Stimulated activated CD4-positive, alpha-beta T cell treated with anti-CD3 and anti-CD28 coated beads, Interleukin-1b, Interleukin-23, amount 100 ng/mL, for 48 hours (primary cell): Measurements from ENCODE around the gene FLNA.
A peak's percentile ranks its signal among the peaks of the same experiment; 100 is the strongest.
"Not testable (repeated sequence)": the region's sequence is repeated elsewhere in the genome, so short reads cannot be mapped to it uniquely, and the experiment has no call there.

Source experiments
- DNase-seq: peaks from one replicate; pipeline ENCODE4 v3.0.0-alpha.2; 2020

The FLNA gene

DNA sequence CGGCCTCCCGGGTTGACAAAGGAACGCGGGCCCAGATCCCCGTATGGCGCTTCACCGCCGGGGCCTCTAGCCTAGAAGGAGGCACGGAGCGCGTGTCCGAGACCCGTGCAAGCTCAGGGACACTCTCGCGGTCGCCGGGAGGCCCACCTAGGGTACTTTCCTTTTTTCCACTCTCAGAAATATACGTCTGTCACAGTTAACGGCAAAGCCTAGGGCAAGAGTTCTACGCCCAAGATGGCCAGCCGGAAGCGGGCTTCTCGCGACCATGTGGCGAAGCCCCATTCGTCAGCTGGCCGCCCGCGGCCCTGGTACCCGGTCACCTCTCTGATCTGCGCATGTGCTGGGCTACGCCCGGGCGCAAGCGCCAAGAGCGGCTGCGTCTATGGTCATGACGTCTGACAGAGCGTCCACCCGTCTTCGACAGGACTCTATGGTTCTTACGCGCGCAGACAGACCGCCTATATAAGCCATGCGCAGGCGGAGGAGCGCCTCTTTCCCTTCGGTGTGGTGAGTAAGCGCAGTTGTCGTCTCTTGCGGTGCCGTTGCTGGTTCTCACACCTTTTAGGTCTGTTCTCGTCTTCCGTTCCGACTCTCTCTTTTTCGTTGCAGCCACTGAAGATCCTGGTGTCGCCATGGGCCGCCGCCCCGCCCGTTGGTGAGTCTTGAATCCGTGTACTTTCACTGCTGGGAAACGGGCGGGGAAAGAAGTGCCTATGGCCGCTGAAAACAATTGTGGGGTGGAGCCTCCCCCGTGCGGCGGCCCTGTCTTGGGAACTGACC lies 23.6 kb upstream of the FLNA start, which contains the start of gene RPL10:
Gene RPL10 (plus strand): TSS at position 490 of the 780 bp plus-strand sequence. CDS start 143 bp downstream, at position 633.
- DNase-seq: peak; percentile 94

DNA sequence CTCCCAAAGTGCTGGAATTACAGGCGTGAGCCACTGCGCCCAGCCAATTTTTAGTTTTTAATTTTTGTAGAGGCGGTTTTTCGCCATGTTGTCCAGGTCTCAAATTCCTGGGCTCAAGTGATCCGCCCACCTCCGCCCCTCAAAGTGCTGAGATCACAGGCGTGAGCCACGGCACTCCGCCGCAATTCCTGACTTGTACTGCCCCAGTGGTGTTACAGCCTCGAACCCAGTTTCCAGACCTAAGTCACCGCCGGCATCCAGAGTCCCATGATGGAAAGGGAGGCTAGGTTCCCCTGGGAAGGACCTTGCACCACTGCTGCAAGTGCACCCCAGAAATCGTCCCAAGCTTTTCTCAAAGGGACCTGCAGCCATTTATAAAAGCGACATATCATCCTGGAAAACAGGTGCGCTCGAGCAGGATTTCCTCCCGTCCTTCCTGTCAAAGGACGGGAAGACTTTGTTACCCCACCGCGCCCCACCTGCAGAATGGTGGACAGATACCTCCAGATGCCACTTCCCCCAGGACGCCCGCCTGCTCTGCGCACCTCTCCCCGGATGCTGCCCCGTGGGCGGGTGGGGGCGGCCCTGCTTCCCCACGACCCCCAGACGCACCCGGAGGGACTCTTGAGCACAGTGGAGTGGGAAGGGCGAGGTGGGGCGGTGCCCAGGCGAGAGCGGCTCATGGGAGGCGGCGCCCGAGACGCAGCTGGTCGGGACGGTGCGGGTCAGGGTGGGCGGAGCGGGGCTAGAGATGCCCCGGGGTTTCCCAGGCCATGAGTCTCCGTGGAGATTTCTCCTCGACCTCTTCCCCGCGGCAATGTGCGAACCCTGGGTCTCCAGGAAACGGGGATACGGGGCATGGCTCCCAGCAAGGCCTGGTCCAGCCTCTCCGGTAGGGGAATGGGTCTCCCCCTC lies 22.8 kb upstream of the FLNA start:
- DNase-seq: peak; percentile 59

DNA sequence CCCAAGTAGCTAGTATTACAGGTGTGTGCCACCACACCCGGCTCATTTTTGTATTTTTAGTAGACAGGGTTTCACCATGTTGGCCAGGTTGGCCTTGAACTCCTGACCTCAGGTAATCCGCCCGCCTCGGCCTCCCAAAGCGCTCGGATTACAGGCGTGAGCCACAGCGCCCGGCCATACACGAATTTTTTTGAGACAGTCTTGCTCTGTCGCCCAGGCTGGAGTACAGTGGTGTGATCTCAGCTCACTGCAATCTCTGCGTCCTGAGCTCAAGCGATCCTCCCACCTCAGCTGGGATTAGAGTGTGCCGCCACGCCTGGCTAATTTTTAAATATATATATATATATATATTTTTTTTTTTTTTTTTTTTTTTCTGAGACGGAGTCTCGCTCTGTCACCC lies 21.9 kb upstream of the FLNA start:
- DNase-seq: not testable (repeated sequence)

DNA sequence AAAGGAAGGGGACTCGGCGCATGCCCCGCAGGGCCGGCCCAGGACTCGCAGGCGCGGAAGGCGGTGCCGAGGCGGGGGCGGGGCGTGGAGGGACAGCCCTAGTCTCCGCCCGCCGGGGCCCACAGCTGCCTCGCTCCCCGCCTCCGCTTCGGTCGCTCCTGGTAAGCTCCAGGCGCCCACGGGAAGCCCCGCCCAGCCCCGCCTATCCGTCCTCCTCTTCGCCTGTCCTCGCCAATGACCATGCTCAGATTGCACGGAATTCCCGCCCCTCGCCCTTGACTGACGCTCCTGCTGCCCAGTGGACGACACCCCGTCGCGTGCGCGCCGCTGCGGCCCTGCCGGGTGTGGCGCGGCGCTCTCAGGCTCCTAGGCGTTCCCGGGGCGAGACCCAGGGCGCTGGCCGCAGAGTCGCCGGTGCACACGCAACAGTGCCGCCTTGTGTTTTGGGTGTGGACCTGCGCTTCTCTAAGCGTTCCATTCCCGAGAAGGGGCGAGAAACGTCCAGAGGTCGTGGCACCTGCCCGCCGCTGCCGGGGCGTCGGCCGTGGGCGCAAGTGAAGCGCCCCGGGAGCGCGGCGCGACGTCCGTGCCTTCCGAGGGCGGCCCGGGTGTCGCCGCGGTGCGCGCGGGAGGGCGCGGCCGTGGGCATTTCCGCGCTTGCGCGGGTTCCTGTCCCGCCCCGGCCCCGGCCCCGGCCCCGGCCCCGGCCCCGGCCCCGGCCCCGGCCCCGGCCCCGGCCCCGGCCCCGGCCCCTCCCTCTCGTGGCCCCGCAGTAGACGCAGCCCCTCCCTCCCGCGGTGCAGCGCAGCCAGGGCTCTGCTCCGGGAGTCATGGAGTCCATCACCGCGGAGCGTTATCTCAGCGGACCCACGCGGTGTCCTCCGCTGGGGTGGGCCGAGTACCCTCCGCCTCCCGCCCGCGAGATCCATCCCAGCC lies 15.6 kb upstream of the FLNA start:
- DNase-seq: not testable (repeated sequence)

DNA sequence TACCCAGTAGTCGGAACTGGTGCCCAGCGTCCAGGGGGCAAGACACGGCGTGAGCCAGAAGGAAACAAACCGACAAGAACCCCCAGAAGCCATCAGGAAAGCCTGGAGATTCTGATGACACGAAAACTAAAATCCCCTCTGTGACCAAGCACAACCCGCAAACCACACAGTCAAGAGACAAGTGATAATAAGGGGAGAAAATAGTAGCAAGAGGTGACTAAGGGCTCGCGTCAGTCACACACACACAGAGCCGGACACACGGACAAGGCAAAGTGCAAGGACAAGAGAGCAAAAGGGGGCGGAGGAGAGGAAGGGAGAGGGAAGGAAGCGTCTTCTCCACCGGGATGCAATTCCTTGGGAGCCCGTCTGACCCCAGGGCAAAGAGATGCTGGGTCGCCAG lies 14.2 kb upstream of the FLNA start:
- DNase-seq: not testable (repeated sequence)

DNA sequence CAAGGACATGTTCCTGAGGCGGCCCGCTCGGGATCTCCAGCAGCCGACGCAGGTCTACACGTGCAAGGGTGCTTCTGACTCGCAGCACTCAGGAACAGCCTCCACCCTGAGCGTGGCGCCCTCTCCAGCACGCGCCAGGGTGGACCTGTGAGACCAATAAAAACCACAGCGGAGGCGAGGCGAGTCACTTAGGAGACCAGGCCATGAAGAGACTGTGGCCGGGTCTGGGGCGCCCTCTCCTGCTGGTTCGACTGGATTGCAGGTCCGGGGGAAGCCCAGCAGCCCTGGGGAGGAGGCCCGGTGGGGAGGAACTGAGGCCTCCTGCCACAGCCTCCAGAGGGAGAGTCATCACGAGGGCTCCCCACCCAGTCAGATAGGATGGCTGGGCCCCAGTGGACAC lies 13.7 kb upstream of the FLNA start:
- not testable (repeated sequence) for DNase-seq

DNA sequence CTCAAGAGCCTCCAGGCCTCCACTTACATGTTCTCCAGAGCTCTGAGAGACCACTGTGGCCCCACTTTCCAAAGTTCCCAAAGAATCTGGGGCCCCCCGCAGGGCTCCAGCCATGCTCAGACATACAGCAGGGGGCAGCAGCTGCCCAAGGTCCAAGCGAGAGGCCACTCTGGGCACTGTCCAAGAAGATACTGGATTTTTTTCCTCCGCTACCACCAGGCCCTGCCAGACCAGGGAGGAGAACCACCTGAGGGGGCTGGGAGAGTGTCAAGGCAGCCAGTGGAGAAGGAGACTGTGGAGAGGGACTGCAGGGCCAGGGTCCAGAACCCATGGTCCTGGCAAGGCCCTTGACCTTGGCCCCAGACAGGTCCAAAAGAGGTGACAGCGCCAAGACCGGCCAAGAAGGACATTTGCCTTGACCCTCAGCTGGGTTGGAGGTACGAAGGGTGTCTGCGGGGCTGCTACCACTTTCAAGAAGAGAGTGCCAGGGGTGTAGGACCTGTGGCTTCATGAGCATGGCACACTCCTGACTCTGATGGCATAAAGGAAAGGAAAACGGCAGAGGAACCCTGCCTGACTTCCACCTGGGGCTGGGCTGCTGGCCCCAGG lies 10.0 kb upstream of the FLNA start:
- no peak for DNase-seq

DNA sequence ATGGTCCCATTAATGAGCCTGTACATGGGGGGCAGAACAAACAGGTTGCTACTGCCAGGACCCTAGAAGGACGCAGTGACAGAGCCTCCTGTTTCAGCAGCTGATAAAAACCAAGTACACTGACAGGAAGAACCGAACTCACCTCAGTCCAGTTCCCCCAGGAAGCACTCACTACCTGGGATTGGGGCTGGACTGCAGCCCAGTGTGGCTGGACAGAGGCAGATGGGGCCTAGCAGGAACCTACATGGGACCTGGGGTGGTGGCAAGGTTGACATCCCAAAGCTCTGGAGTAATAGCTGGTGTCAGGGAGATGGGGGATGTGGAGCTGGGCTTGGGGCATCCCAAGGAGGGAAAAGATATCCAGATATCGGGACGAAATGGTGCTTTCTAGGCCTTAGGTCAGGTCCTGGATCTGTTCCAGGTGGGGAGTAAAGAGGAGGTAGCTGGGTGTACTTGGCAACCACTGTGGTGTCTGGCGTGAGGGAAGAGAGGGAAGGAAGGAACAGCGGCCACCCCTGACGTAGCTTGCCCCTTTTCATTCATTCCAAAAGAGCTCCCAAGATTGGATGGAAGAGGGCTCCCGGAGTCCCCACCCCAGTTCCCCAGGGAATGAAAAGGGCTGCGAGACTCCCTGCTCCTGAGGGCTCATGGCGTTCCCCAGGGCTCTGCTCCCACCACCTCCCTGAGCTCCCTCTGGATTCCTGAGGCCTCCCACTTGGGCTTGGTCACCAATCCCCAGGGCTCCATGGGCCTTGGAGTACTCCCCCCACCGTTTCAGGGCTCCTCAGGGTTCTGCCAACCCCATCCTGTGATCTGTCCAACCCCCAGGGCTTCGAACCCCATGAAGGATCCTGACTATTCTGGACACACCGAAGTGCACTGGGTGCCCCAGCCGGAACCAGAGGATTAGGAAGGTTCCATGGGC lies 9.2 kb upstream of the FLNA start:
- DNase-seq: no peak

DNA sequence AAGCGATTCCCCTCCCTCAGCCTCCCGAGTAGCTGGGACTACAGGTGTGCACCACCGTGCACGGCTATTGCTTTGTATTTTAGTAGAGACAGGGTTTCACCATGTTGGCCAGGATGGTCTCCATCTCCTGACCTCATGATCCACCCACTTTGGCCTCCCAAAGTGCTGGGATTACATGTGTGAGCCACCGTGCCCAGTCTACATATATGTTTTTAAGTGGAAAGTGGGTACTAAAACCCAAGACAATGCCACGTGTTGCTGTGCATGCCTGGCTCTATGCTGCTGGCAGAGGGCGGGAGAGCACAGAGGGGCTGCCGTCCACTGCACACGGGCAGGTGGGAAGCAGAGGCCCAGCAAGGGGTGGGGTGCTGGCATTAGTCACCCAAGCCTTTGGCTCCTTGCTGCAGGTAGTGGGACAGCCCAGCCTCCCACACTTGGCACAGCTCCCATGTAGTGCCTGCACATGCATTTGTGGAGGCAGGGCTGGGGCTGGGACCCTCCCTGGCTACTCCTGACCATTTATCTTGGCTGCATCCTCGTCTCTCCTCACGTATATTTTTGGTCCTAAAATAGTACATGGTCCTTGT lies 8.1 kb upstream of the FLNA start:
- no peak for DNase-seq

DNA sequence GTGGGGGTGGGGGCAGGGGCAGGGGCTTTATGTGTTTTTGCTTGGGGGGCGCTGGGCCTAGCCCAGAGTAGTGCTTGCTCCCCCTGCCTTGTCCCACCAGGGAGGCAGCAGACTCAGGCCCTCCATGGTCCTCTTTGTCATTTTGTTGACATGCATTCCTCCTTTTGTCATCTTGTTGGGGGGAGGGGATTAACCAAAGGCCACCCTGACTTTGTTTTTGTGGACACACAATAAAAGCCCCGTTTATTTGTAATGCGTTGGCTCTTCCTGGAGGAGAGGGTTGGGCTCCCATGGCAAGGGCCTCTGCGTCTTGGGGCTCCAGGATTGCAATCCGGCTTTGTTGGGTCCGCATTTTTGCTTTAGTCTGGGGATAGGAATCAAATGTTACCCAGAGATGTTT lies 6.8 kb upstream of the FLNA start:
- DNase-seq: no peak

DNA sequence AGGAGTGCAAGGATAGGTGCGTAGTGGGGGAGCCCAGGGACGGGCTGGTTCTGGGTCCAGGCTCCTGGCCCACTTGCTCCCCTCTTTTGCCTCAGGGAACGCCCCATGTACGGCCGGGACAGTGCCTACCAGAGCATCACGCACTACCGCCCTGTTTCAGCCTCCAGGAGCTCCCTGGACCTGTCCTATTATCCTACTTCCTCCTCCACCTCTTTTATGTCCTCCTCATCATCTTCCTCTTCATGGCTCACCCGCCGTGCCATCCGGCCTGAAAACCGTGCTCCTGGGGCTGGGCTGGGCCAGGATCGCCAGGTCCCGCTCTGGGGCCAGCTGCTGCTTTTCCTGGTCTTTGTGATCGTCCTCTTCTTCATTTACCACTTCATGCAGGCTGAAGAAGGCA lies 6.4 kb upstream of the FLNA start:
- no peak for DNase-seq

DNA sequence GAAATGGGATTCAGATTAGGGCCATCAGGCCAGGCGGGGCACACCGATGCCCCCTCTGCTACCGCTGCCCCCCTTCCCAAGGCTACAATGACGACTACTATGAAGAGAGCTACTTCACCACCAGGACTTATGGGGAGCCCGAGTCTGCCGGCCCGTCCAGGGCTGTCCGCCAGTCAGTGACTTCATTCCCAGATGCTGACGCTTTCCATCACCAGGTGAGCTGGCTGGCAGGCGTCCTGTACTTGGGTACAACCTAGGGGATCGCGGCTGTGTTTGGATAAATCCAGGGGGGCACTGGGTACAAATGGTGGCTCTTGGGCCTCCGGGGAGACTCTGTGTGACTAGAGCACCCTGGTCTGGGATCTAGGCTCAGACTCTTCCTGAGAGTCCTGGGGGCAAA lies 5.7 kb upstream of the FLNA start:
- no peak for DNase-seq

DNA sequence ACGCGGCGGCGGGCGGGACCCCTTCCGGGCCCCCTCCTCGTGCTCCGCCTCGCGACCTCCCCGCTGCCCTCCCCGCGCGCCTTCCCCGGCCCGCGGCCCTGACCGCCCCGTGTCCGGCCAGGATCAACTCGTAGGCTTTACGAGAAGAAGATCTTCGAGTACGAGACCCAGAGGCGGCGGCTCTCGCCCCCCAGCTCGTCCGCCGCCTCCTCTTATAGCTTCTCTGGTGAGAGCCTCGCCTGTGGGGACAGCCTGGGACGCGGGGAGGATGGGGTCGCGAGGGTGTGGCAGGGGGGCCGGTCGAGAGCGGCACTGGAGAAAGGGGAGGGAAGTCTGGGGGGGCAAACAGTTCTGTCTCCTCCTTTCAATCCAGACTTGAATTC lies 5.1 kb upstream of the FLNA start:
- DNase-seq: no peak

DNA sequence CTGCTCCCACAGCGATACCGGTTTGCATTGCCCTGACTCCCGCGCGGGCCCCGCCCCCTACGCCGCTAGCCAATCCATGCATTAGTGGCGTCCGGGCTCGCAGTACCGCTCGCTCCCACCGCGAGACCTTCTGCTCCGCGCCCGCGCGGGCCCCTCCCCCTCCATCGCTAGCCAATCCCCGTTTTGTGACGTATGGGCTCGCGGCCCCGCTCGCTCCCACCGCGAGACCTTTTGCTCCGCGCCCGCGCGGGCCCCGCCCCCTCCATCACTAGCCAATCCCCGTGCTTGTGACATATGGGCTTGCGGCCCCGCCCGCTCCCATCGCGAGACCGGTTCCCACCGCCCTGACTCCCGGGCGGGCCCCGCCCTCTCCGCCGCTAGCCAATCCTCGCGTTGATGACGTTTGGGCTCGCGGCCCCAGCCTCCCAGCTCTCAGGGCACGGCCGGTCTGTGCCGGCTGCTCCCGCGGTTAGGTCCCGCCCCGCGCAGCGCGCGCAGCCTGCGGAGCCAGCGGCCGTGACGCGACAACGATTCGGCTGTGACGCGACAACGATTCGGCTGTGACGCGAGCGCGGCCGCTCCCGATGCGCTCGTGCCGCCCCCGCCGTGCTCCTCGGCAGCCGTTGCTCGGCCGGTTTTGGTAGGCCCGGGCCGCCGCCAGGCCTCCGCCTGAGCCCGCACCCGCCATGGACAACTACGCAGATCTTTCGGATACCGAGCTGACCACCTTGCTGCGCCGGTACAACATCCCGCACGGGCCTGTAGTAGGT lies 4.5 kb upstream of the FLNA start, which contains the start of gene EMD:
Gene EMD (plus strand): TSS at position 497 of the 770 bp plus-strand sequence. CDS start 190 bp downstream, at position 687.
- DNase-seq: peak; percentile 96

DNA sequence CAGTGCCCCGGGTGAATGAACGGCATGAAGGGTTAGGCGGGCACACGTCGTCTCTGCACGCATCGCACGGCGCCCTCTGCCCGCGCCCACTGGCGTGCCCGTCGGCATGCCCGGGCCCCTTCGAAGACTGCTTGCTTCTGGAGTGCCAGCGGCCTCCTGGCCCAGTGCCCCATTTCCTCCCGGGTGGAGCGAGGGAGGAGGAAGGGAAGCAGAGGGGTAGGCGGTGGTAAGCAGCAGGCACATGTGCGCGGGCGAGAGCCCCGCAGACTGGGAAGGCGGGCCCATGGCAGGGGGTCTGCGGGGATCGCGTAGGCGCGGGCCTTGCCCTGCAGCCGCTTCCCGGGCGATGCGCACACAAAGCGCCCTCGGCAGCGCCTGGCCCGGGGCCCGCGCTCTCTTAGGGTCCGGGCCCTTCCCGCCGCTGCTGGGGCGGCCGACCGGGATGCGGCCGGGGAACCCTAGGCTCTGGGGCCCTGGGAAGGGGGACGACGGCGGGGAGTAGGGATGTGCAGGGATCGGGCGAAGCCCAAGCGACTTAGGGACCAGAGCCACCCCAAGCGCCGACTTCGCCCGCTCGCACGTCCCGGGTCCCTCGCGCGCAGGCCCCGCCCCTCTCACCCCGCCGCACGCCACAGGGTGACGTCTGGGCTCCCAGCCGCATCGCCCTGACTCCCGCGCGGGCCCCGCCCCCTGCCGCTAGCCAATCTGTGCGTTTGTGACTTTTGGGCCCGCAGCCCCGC lies 3.8 kb upstream of the FLNA start:
- DNase-seq: peak; percentile 34

DNA sequence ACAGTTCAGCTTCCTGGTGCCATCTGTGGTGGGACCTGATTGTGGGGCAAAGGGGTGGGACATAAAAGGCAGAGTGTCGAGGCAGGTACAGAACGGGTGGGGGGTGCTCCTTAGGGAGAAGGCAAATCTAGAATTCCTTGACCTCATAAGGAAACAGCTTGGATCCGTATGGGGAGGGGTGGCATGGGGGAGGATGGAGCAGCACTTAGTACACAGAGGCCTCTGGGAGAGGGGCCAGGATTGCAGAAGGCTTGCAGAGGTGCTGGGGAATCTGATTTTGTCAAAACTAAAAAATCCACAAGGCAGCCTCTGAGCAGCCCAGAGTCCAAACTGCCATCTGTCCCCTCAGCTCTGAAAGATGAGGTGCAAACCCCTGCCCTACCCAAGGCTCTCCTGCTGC lies 2.3 kb upstream of the FLNA start:
- no peak for DNase-seq

DNA sequence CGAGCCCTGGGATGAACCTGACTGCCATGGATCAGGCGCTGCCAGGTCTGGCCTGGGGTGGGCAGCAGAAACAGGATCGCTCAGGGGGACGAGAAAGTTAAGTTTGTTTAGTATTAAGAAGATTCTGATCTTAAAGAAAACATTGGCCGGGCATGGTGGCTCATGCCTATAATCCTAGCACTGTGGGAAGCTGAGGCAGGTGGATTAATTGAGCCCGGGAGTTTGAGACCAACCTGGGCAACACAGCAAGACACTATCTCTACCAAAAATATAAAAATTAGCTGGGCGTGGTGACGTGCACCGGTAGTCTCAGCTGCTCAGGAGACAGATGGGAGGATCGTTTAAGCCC lies 696 bp upstream of the FLNA start:
- no peak for DNase-seq

DNA sequence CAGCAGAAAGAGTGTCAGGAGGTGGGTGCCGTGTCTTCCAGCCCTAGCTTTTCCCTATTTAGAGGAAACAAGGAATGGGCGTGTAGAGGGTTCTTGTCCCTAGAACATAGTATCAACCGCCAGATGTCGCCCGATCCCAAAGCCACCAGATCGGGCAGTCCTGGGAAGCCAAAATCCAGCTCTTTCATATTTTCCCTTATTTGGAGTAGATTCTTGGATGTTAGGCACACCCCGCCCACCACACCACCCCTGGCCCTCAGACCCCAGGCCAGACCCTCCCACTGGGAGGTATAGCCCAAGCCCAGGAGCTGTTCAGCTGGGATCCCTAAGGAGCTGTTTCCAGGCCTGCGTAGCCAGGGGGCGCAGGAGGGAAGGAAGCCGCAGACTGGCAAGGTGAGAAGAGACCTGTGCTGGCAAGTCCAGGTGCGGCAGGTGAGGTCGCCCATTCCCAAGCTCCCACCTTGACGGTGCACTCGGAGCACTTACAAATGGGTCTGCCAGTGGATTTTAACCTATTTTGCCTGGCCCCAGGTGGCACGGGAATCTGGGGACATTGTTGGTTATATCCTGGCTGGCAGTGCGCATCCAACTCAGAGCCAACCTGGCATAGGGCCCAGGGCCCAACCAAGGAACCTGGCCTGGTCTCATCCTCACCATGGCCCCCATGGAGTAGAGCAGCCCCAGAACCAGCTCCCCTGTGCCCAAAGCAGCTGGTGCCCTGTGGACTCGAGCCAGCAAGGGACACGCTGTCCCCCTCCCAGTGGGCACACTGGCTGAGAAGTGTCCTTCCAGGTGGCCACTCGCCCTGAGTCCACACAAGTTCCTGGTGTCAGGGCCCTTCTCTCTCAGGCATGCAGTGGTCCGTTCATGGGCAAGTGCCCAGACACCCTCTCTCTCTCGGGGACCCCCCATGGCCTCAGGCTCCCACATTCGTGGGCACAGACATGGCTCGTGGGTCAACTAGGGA lies 811 bp downstream of the FLNA start:
- DNase-seq: no peak
